Naive B cell (primary cell): ENCODE measurements around the gene RAD9A. TPM values are rescaled to one million over a fixed set of nuclear protein-coding genes. Genes with fewer than 3 reads are reported as not detected.

Source experiments
- ATAC-seq, 2 donors: fragments of 150-1000 bp; cut with Tn5 transposase; 2 replicates each; pipeline ENCODE4 v1.10.0; 2021; ENCODE audit warnings: low read depth in 2 of 2, mild to moderate bottlenecking in 2 of 2, moderate library complexity in 2 of 2
- DNase-seq: peaks from one replicate; pipeline ENCODE4 v3.0.0; 2022
- H3K27ac Mint-ChIP-seq, 6 donors: one replicate each; pipeline ENCODE4 v1.8.0; 2020 to 2022; ENCODE audit warnings: mild to moderate bottlenecking in 6 of 6, mixed read lengths in 6 of 6, moderate library complexity in 5 of 6, inconsistent platforms in 2 of 6
- H3K27me3 Mint-ChIP-seq, 3 donors: one replicate each; pipeline ENCODE4 v1.8.0; 2021 to 2022; ENCODE audit warnings: mixed read lengths in 3 of 3, mild to moderate bottlenecking in 1 of 3
- H3K36me3 Mint-ChIP-seq, 2 donors: one replicate each; pipeline ENCODE4 v1.8.0; 2020 to 2022; ENCODE audit warnings: mixed read lengths in 2 of 2, inconsistent platforms in 1 of 2, mild to moderate bottlenecking in 1 of 2
- H3K4me1 Mint-ChIP-seq, 3 donors: one replicate each; pipeline ENCODE4 v1.8.0; 2020 to 2022; ENCODE audit warnings: mixed read lengths in 3 of 3, inconsistent platforms in 1 of 3, mild to moderate bottlenecking in 1 of 3, moderate library complexity in 1 of 3
- H3K4me3 Mint-ChIP-seq, 8 donors: one replicate each; pipeline ENCODE4 v1.8.0; 2020 to 2022; ENCODE audit warnings: mild to moderate bottlenecking in 8 of 8, mixed read lengths in 8 of 8, moderate library complexity in 8 of 8, inconsistent platforms in 2 of 8
- H3K9me3 Mint-ChIP-seq, 7 donors: one replicate each; pipeline ENCODE4 v1.8.0; 2020 to 2022; ENCODE audit warnings: mixed read lengths in 7 of 7, mild to moderate bottlenecking in 5 of 7, inconsistent platforms in 2 of 7, moderate library complexity in 1 of 7
- polyA plus RNA-seq, 6 donors: library from polyadenylated mRNA; unstranded; fragments of 300-500 nt; fragmentation: Illumina TruSeq; gene quantifications; one replicate each; pipeline ENCODE4 v1.2.3, GENCODE V29; 2021; ENCODE audit warnings: low read depth in 6 of 6

RAD9A gene
- polyA plus RNA-seq, 6 donors from 2014 or later, result 6.7 to 17.5 (median 11.0) TPM

GRCh38 chr11:67365736-67366444, 25.9 kb upstream of the RAD9A start:
- Mint-ChIP-seq H3K27me3 (no peaks in the 10 kb centered on the region), H3K4me3 (peak overlapping the region in 7 of 8 donors; percentile 52 to 93 (median 83)), H3K27ac (peak overlapping the region in 5 of 6 donors; percentile 81 to 98 (median 90)), H3K4me1 (peaks cover 82 to 97% (median 96%) of the 10 kb centered on the region in 3 donors), H3K9me3 (no peaks in the 10 kb centered on the region), H3K36me3 (peaks cover 6 to 18% of the 10 kb centered on the region in 2 donors)
- ATAC-seq (no peak), DNase-seq (no peak)

- Mint-ChIP-seq H3K27me3 (no peaks in the 10 kb centered on the region), H3K4me3 (peak overlapping the region; percentile 52 to 93 (median 80)), H3K4me1 (peaks cover 83 to 98% (median 97%) of the 10 kb centered on the region in 3 donors), H3K27ac (peak overlapping the region in 3 of 6 donors; percentile 7 to 98 (median 84)), H3K9me3 (no peaks in the 10 kb centered on the region), H3K36me3 (peaks cover 6 to 18% of the 10 kb centered on the region in 2 donors)
- ATAC-seq (no peak), DNase-seq (no peak)
These were observed 25.2 kb upstream of the RAD9A start for GRCh38 chr11:67366546-67366945.

- ATAC-seq (peak; percentile 40 to 43), DNase-seq (no peak)
- Mint-ChIP-seq H3K9me3 (no peaks in the 10 kb centered on the region), H3K36me3 (peaks cover 6 to 18% of the 10 kb centered on the region in 2 donors), H3K4me1 (peaks cover 85 to 98% (median 95%) of the 10 kb centered on the region in 3 donors), H3K27ac (peak overlapping the region in 5 of 6 donors; percentile 60 to 98 (median 80)), H3K27me3 (no peaks in the 10 kb centered on the region), H3K4me3 (peak overlapping the region; percentile 62 to 93 (median 77))
These were observed 24.6 kb upstream of the RAD9A start for GRCh38 chr11:67366961-67367760.

GRCh38 chr11:67367761-67368227, 24.0 kb upstream of the RAD9A start:
- H3K27me3 Mint-ChIP-seq, result no peaks in the 10 kb centered on the region
- ATAC-seq, result no peak
- peak overlapping the region; percentile 60 to 88 (median 80) for H3K27ac Mint-ChIP-seq
- DNase-seq, result no peak
- no peaks in the 10 kb centered on the region for H3K9me3 Mint-ChIP-seq
- H3K36me3 Mint-ChIP-seq, result peaks cover 3 to 18% of the 10 kb centered on the region in 2 donors
- H3K4me1 Mint-ChIP-seq, result peaks cover 83 to 91% (median 89%) of the 10 kb centered on the region in 3 donors
- H3K4me3 Mint-ChIP-seq, result peak overlapping the region; percentile 62 to 93 (median 75)

GRCh38 chr11:67368621-67369020, 23.2 kb upstream of the RAD9A start:
- Mint-ChIP-seq H3K27ac (peak overlapping the region; percentile 1 to 88 (median 82)), H3K4me3 (peak overlapping the region; percentile 61 to 93 (median 75)), H3K9me3 (no peaks in the 10 kb centered on the region), H3K36me3 (peaks cover 0 to 18% of the 10 kb centered on the region in 2 donors), H3K27me3 (no peaks in the 10 kb centered on the region), H3K4me1 (peaks cover 80 to 83% (median 81%) of the 10 kb centered on the region in 3 donors)
- ATAC-seq (no peak), DNase-seq (peak; percentile 37)

GRCh38 chr11:67369275-67369674, 22.5 kb upstream of the RAD9A start:
- Mint-ChIP-seq H3K27ac (peak overlapping the region in 5 of 6 donors; percentile 18 to 84 (median 77)), H3K9me3 (no peaks in the 10 kb centered on the region), H3K4me3 (peak overlapping the region; percentile 12 to 93 (median 71)), H3K4me1 (peaks cover 78 to 82% (median 79%) of the 10 kb centered on the region in 3 donors), H3K27me3 (no peaks in the 10 kb centered on the region), H3K36me3 (peaks cover 0 to 18% of the 10 kb centered on the region in 2 donors)
- ATAC-seq (no peak), DNase-seq (no peak)

- H3K27me3 Mint-ChIP-seq, result no peaks in the 10 kb centered on the region
- DNase-seq (no peak), ATAC-seq (no peak)
- H3K27ac Mint-ChIP-seq, result peak overlapping the region in 3 of 6 donors; percentile 77 to 84 (median 79)
- peak overlapping the region in 7 of 8 donors; percentile 61 to 93 (median 71) for H3K4me3 Mint-ChIP-seq
- H3K36me3 Mint-ChIP-seq, result peaks cover 0 to 14% of the 10 kb centered on the region in 2 donors
- H3K4me1 Mint-ChIP-seq, result peaks cover 76 to 82% (median 79%) of the 10 kb centered on the region in 3 donors
- no peaks in the 10 kb centered on the region for H3K9me3 Mint-ChIP-seq
These were observed 21.9 kb upstream of the RAD9A start for GRCh38 chr11:67369801-67370284.

GRCh38 chr11:67370351-67371076, 21.3 kb upstream of the RAD9A start:
- no peak for DNase-seq
- peak overlapping the region; percentile 50 to 96 (median 92) for H3K4me3 Mint-ChIP-seq
- no peak for ATAC-seq
- peaks cover 74 to 77% (median 77%) of the 10 kb centered on the region in 3 donors for H3K4me1 Mint-ChIP-seq
- H3K27me3 Mint-ChIP-seq, result no peaks in the 10 kb centered on the region
- no peaks in the 10 kb centered on the region for H3K9me3 Mint-ChIP-seq
- peak overlapping the region in 5 of 6 donors; percentile 44 to 94 (median 79) for H3K27ac Mint-ChIP-seq
- H3K36me3 Mint-ChIP-seq, result peaks cover 0 to 9% of the 10 kb centered on the region in 2 donors

- ATAC-seq (peak; percentile 28 to 32), DNase-seq (peak; percentile 37)
- Mint-ChIP-seq H3K4me1 (peaks cover 66 to 77% (median 73%) of the 10 kb centered on the region in 3 donors), H3K27ac (peak overlapping the region in 5 of 6 donors; percentile 64 to 95 (median 92)), H3K9me3 (no peaks in the 10 kb centered on the region), H3K36me3 (peaks cover 0 to under 1% of the 10 kb centered on the region in 2 donors), H3K4me3 (peak overlapping the region; percentile 86 to 96 (median 94)), H3K27me3 (no peaks in the 10 kb centered on the region)
These were observed 20.4 kb upstream of the RAD9A start for GRCh38 chr11:67371189-67371910.

GRCh38 chr11:67371911-67372320, 19.9 kb upstream of the RAD9A start:
- Mint-ChIP-seq H3K4me1 (peaks cover 61 to 76% (median 69%) of the 10 kb centered on the region in 3 donors), H3K9me3 (no peaks in the 10 kb centered on the region), H3K36me3 (no peaks in the 10 kb centered on the region), H3K4me3 (peak overlapping the region; percentile 86 to 96 (median 94)), H3K27ac (peak overlapping the region; percentile 63 to 95 (median 93)), H3K27me3 (no peaks in the 10 kb centered on the region)
- DNase-seq, result no peak
- no peak for ATAC-seq

GRCh38 chr11:67372321-67372992, 19.3 kb upstream of the RAD9A start:
- peak overlapping the region in 2 of 6 donors; percentile 95 for H3K27ac Mint-ChIP-seq
- no peaks in the 10 kb centered on the region for H3K27me3 Mint-ChIP-seq
- no peak for ATAC-seq

More at GRCh38 chr11:67372321-67372992, 19.3 kb upstream of the RAD9A start:
- H3K36me3 Mint-ChIP-seq, result no peaks in the 10 kb centered on the region
- H3K4me1 Mint-ChIP-seq, result peaks cover 62 to 76% (median 68%) of the 10 kb centered on the region in 3 donors
- H3K9me3 Mint-ChIP-seq, result no peaks in the 10 kb centered on the region
- DNase-seq, result no peak
- peak overlapping the region; percentile 86 to 96 (median 94) for H3K4me3 Mint-ChIP-seq
